ENCODE results near the gene CMC1. TPM values are rescaled to one million over a fixed set of nuclear protein-coding genes. Genes with fewer than 3 reads are reported as not detected.

The CMC1 gene
- total RNA-seq, 4 donors from 2014 or later, result 7.0 to 39.6 (median 16.1) TPM

- no peak overlapping the region for H3K27ac ChIP-seq
- no peaks in the 10 kb centered on the region for H3K36me3 ChIP-seq
- DNase-seq, result no peak
- TF ChIP-seq POLR2A (IDR thresholded peaks at IDR 0.05) (no peak), CTCF (IDR thresholded peaks at IDR 0.05) (no peak)
- H3K4me1 ChIP-seq, result peaks cover 0 to 6% (median 0%) of the 10 kb centered on the region in 4 donors
- no peaks in the 10 kb centered on the region for H3K9me3 ChIP-seq
- H3K27me3 ChIP-seq, result no peaks in the 10 kb centered on the region
- H3K4me3 ChIP-seq, result no peak overlapping the region
Observed at GRCh38 chr3:28250999-28251398, 9.6 kb downstream of the CMC1 start.

GRCh38 chr3:28252001-28252431, 10.6 kb downstream of the CMC1 start:
- H3K27ac ChIP-seq, result no peak overlapping the region
- no peaks in the 10 kb centered on the region for H3K36me3 ChIP-seq
- peaks cover 0 to 5% (median 0%) of the 10 kb centered on the region in 4 donors for H3K4me1 ChIP-seq
- no peak for DNase-seq
- no peaks in the 10 kb centered on the region for H3K27me3 ChIP-seq
- H3K4me3 ChIP-seq, result no peak overlapping the region
- H3K9me3 ChIP-seq, result no peaks in the 10 kb centered on the region
- no peak for TF ChIP-seq POLR2A (IDR thresholded peaks at IDR 0.05)
- no peak for TF ChIP-seq CTCF (IDR thresholded peaks at IDR 0.05)

GRCh38 chr3:28253040-28253715, 11.8 kb downstream of the CMC1 start:
- H3K27ac ChIP-seq, result no peak overlapping the region
- H3K4me3 ChIP-seq, result no peak overlapping the region
- no peaks in the 10 kb centered on the region for H3K9me3 ChIP-seq
- TF ChIP-seq POLR2A (IDR thresholded peaks at IDR 0.05) (no peak), CTCF (IDR thresholded peaks at IDR 0.05) (no peak)
- no peak for DNase-seq
- H3K36me3 ChIP-seq, result no peaks in the 10 kb centered on the region
- no peaks in the 10 kb centered on the region for H3K27me3 ChIP-seq
- no peaks in the 10 kb centered on the region for H3K4me1 ChIP-seq

GRCh38 chr3:28262001-28262400, 20.6 kb downstream of the CMC1 start:
- no peaks in the 10 kb centered on the region for H3K9me3 ChIP-seq
- TF ChIP-seq POLR2A (IDR thresholded peaks at IDR 0.05) (no peak), CTCF (IDR thresholded peaks at IDR 0.05) (no peak)
- H3K27me3 ChIP-seq, result no peaks in the 10 kb centered on the region
- no peak for DNase-seq
- H3K4me1 ChIP-seq, result no peaks in the 10 kb centered on the region
- no peaks in the 10 kb centered on the region for H3K36me3 ChIP-seq
- H3K4me3 ChIP-seq, result no peak overlapping the region
- no peak overlapping the region for H3K27ac ChIP-seq

- Histone ChIP-seq H3K4me1 (no peaks in the 10 kb centered on the region), H3K4me3 (no peak overlapping the region), H3K27ac (no peak overlapping the region), H3K27me3 (no peaks in the 10 kb centered on the region), H3K36me3 (peaks cover 0 to 5% (median 0%) of the 10 kb centered on the region in 3 donors), H3K9me3 (no peaks in the 10 kb centered on the region)
- TF ChIP-seq POLR2A (IDR thresholded peaks at IDR 0.05) (no peak), CTCF (IDR thresholded peaks at IDR 0.05) (no peak)
- no peak for DNase-seq
Observed at GRCh38 chr3:28265641-28266040, 24.2 kb downstream of the CMC1 start.

All from Peyer's patch (tissue), 4 donors.